HEK293 (cell line): ENCODE measurements around the gene KIF12.

Source experiments
- CTCF ChIP-seq: fragments of 450-650 bp; formaldehyde crosslinking; IDR thresholded peaks from 2 replicates; pipeline ENCODE4 v1.5.1; 2016; ENCODE audit warnings: missing biosample characterization, missing genetic modification characterization
- PATZ1 ChIP-seq: fragments of 450-650 bp; formaldehyde crosslinking; IDR thresholded peaks from 2 replicates; pipeline ENCODE4 v1.5.1; 2016; ENCODE audit warnings: missing biosample characterization, missing genetic modification characterization
- PBX3 ChIP-seq: sonication (generic); formaldehyde crosslinking; IDR thresholded peaks from 2 replicates; pipeline ENCODE4 v1.8.1; 2022; ENCODE audit warnings: mild to moderate bottlenecking, moderate library complexity, missing genetic modification reagents
- TCF7L2 ChIP-seq: IDR thresholded peaks from 2 replicates; pipeline ENCODE4 v1.6.1; 2011; ENCODE audit warnings: low read depth, mild to moderate bottlenecking, inconsistent platforms, low read length, moderate library complexity, borderline replicate concordance
- ZNF24 ChIP-seq: fragments of 450-650 bp; formaldehyde crosslinking; IDR thresholded peaks from 2 replicates; pipeline ENCODE4 v1.5.1; 2016; ENCODE audit warnings: missing biosample characterization, missing genetic modification characterization
- ZNF366 ChIP-seq: fragments of 450-650 bp; formaldehyde crosslinking; conservative IDR thresholded peaks from 2 replicates; pipeline ENCODE4 v1.5.1; 2016; ENCODE audit warnings: missing biosample characterization, missing genetic modification characterization

- TF ChIP-seq CTCF (tag by site-specific recombination) (no peak), PATZ1 (tag by site-specific recombination) (no peak), ZNF24 (no peak), PBX3 (CRISPR knock-in tag) (no peak), ZNF366 (tag by site-specific recombination) (no peak), TCF7L2 (no peak)
Measured at GRCh38 chr9:114146735-114147134, 47.6 kb upstream of the KIF12 start.
